CD4-positive, alpha-beta T cell (primary cell): ENCODE results near the gene TMEM235. TPM values are rescaled to one million over a fixed set of nuclear protein-coding genes. Genes with fewer than 3 reads are reported as not detected.

Experiments
- ATAC-seq: fragments of 200-7000 bp; cut with Tn5 transposase; one replicate; pipeline ENCODE4 v1.10.0; 2022; ENCODE audit warnings: mild to moderate bottlenecking; ENCODE audit not compliant: poor library complexity
- CTCF ChIA-PET: fragments of 350-600 bp; sonication (Branson Sonifier 250); formaldehyde crosslinking; loops from one replicate; lab custom pipeline; 2021; ENCODE audit warnings: antibody characterized with exemption, inconsistent platforms; lab: Charles Lee
- POLR2A ChIA-PET: fragments of 350-600 bp; sonication (Branson Sonifier 250); formaldehyde crosslinking; loops from one replicate; lab custom pipeline; 2021; ENCODE audit warnings: antibody characterized with exemption, inconsistent platforms; lab: Charles Lee
- DNase-seq, 14 experiments: peaks; one replicate each; pipeline ENCODE4 v3.0.0-alpha.2; 2013 to 2020; ENCODE audit warnings: mixed read lengths in 2 of 14
- H3K27ac ChIP-seq, 2 donors: one replicate each; pipeline versions ENCODE4 v1.5.1 to v1.7.0; 2013; ENCODE audit warnings: low read length in 2 of 2, low read depth in 1 of 2, mild to moderate bottlenecking in 1 of 2
- H3K27me3 ChIP-seq, 2 experiments: 1 replicate in 1 of 2; 2 replicates in 1 of 2; pipeline versions ENCODE4 v1.6.1 to v1.7.0; 2013; ENCODE audit warnings: low read length in 2 of 2, control low read depth in 1 of 2, mild to moderate bottlenecking in 1 of 2, moderate library complexity in 1 of 2; ENCODE audit not compliant: insufficient read depth in 2 of 2, control insufficient read depth in 1 of 2
- H3K36me3 ChIP-seq: one replicate; pipeline ENCODE4 v1.6.1; 2013; ENCODE audit warnings: low read length, control low read depth; ENCODE audit not compliant: insufficient read depth
- H3K4me1 ChIP-seq: one replicate; pipeline ENCODE4 v1.6.1; 2013; ENCODE audit warnings: low read length, control low read depth; ENCODE audit not compliant: insufficient read depth
- H3K4me3 ChIP-seq: one replicate; pipeline ENCODE4 v1.5.1; 2013; ENCODE audit warnings: mild to moderate bottlenecking, low read length, moderate library complexity
- H3K9me3 ChIP-seq, 2 experiments: 1 replicate in 1 of 2; 2 replicates in 1 of 2; pipeline versions ENCODE4 v1.6.1 to v1.7.0; 2013; ENCODE audit warnings: low read length in 2 of 2, mild to moderate bottlenecking in 2 of 2, control low read depth in 1 of 2, moderate library complexity in 1 of 2; ENCODE audit not compliant: control insufficient read depth in 1 of 2, insufficient read depth in 1 of 2
- H3K27ac Mint-ChIP-seq: one replicate; pipeline ENCODE4 v1.8.0; 2020; ENCODE audit warnings: mixed read lengths
- H3K27me3 Mint-ChIP-seq: one replicate; pipeline ENCODE4 v1.8.0; 2021; ENCODE audit warnings: mixed read lengths
- H3K36me3 Mint-ChIP-seq: one replicate; pipeline ENCODE4 v1.8.0; 2021; ENCODE audit warnings: low read depth, mixed read lengths
- H3K4me1 Mint-ChIP-seq: one replicate; pipeline ENCODE4 v1.8.0; 2021; ENCODE audit warnings: low read depth, mixed read lengths
- H3K4me3 Mint-ChIP-seq: one replicate; pipeline ENCODE4 v1.8.0; 2020; ENCODE audit warnings: mild to moderate bottlenecking, mixed read lengths
- H3K9me3 Mint-ChIP-seq: one replicate; pipeline ENCODE4 v1.8.0; 2020; ENCODE audit warnings: mixed read lengths
- CTCF ChIP-seq: fragments of 200-600 bp; IDR thresholded peaks from one replicate; pipeline ENCODE4 v1.8.0; 2022; ENCODE audit warnings: antibody characterized with exemption, mild to moderate bottlenecking
- intact Hi-C, 2 experiments: fragments of 100-400 bp; cut with DNase I in 1 of 2; cut with micrococcal nuclease in 1 of 2; formaldehyde crosslinking; loops; one replicate each; pipeline versions ENCODE4 v1.15.1 to v1.9.0; 2023 to 2025; cut with DNase I, micrococcal nuclease
- total RNA-seq, 174 experiments: library from RNA in 2 of 174; stranded (reverse) in 2 of 174; gene quantifications; one replicate each; pipeline ENCODE4 v1.2.3 and lab custom pipeline; 2021 to 2026

The TMEM235 gene
- total RNA-seq, 2 experiments from 2014 or later: not detected

GRCh38 chr17:78253946-78254672 lies 22.7 kb downstream of the TMEM235 start:
- Mint-ChIP-seq H3K36me3 (peaks cover 28% of the 10 kb centered on the region), H3K27ac (peak overlapping the region; percentile 98), H3K9me3 (peaks cover 2% of the 10 kb centered on the region), H3K4me3 (peak overlapping the region; percentile 96), H3K4me1 (peaks cover 77% of the 10 kb centered on the region), H3K27me3 (no peaks in the 10 kb centered on the region)
- H3K4me3 ChIP-seq: peak overlapping the region; percentile 61
- intact Hi-C loops: loop anchor here (1.0 to 10.0 kb wide), 6 partner anchors 33 to 591 kb away; partner anchors contain the start of genes BIRC5 (in 1 of the 2), PGS1 (in 1 of the 2), TMC6 (in 1 of the 2) and TMC8 (in 1 of the 2)
- ChIA-PET POLR2A (interaction anchor here (1.2 to 3.1 kb wide), 4 partner anchors 9 to 124 kb away, joined by 3 to 11 read pairs (median 9); partner anchors contain the start of genes SOCS3 and TMC8), CTCF (interaction anchor here (1.7 to 2.1 kb wide), 2 partner anchors 107 to 168 kb away, joined by 4 to 5 read pairs; no protein-coding TSS in a partner anchor)
- no peak for TF ChIP-seq CTCF
- H3K4me1 ChIP-seq: peaks cover 98% of the 10 kb centered on the region
- peak overlapping the region; percentile 48 to 87 for H3K27ac ChIP-seq
- peaks cover 7% of the 10 kb centered on the region for H3K36me3 ChIP-seq
- no peaks in the 10 kb centered on the region for H3K9me3 ChIP-seq
- H3K27me3 ChIP-seq: no peaks in the 10 kb centered on the region
- ATAC-seq: peak; percentile 35
- peak; percentile 68 to 91 (median 78) for DNase-seq

- peaks cover 28% of the 10 kb centered on the region for H3K36me3 Mint-ChIP-seq
- peak overlapping the region; percentile 96 for H3K4me3 Mint-ChIP-seq
- no peak for DNase-seq
- H3K4me1 Mint-ChIP-seq: peaks cover 88% of the 10 kb centered on the region
- no peak for TF ChIP-seq CTCF
- no peaks in the 10 kb centered on the region for H3K27me3 Mint-ChIP-seq
- Histone ChIP-seq H3K4me1 (peaks cover 98% of the 10 kb centered on the region), H3K36me3 (no peaks in the 10 kb centered on the region), H3K4me3 (no peak overlapping the region), H3K27me3 (no peaks in the 10 kb centered on the region), H3K27ac (no peak overlapping the region), H3K9me3 (no peaks in the 10 kb centered on the region)
- ChIA-PET CTCF (interaction anchor here (0.5 to 2.1 kb wide), 2 partner anchors 40 to 167 kb away, joined by 3 to 5 read pairs; no protein-coding TSS in a partner anchor), POLR2A (interaction anchor here (1.0 to 3.1 kb wide), 6 partner anchors 8 to 125 kb away, joined by 3 to 11 read pairs (median 7); partner anchors contain the start of genes SOCS3 and TMC8)
- intact Hi-C loops: loop anchor here in 1 of 2 experiments (10.0 kb wide), 1 partner anchor 590 kb away; the partner anchor contains the start of gene USP36
- H3K27ac Mint-ChIP-seq: peak overlapping the region; percentile 98
- ATAC-seq: no peak
- peaks cover 2% of the 10 kb centered on the region for H3K9me3 Mint-ChIP-seq
These were observed 23.7 kb downstream of the TMEM235 start for GRCh38 chr17:78255029-78255656.

GRCh38 chr17:78255953-78256706 lies 24.7 kb downstream of the TMEM235 start:
- no peak for DNase-seq
- Mint-ChIP-seq H3K36me3 (peaks cover 23% of the 10 kb centered on the region), H3K27ac (peak overlapping the region; percentile 98), H3K9me3 (peaks cover 2% of the 10 kb centered on the region), H3K4me3 (peak overlapping the region; percentile 96), H3K4me1 (peaks cover 88% of the 10 kb centered on the region), H3K27me3 (no peaks in the 10 kb centered on the region)
- peak overlapping the region in 1 of 2 donors; percentile 32 for H3K27ac ChIP-seq
- ATAC-seq: no peak
- intact Hi-C loops: loop anchor here in 1 of 2 experiments (10.0 kb wide), 1 partner anchor 589 kb away; the partner anchor contains the start of gene USP36
- no peak for TF ChIP-seq CTCF
- H3K36me3 ChIP-seq: no peaks in the 10 kb centered on the region
- H3K4me3 ChIP-seq: no peak overlapping the region
- no peaks in the 10 kb centered on the region for H3K27me3 ChIP-seq
- H3K9me3 ChIP-seq: no peaks in the 10 kb centered on the region
- POLR2A ChIA-PET: interaction anchor here (0.6 to 3.1 kb wide), 6 partner anchors 84 to 126 kb away, joined by 3 to 11 read pairs (median 5); partner anchors contain the start of genes SOCS3 and TMC8
- CTCF ChIA-PET: interaction anchor here (0.5 to 2.1 kb wide), 2 partner anchors 41 to 166 kb away, joined by 3 to 5 read pairs; no protein-coding TSS in a partner anchor
- H3K4me1 ChIP-seq: peaks cover 98% of the 10 kb centered on the region
